Gastrocnemius medialis (tissue), 4 donors: ENCODE results near the gene NAV2. TPM values are rescaled to one million over a fixed set of nuclear protein-coding genes. Genes with fewer than 3 reads are reported as not detected.

Experiments
- ATAC-seq, 2 donors: fragments of 150-250 bp; one replicate each; pipeline ENCODE4 v1.9.1; 2016
- DNase-seq, 2 donors: peaks; one replicate each; pipeline ENCODE4 v3.0.0-alpha.2; 2019
- H3K27ac ChIP-seq, 4 donors: fragments of 200-600 bp; sonication (generic); 1 replicate in 1 of 4; 2 replicates in 3 of 4; pipeline ENCODE4 v1.5.1; 2016 to 2018; ENCODE audit warnings: mild to moderate bottlenecking in 2 of 4, moderate library complexity in 1 of 4
- H3K27me3 ChIP-seq, 3 donors: fragments of 200-600 bp; sonication (generic) in 2 of 3; 1 replicate in 1 of 3; 2 replicates in 2 of 3; pipeline versions ENCODE4 v1.5.1 to v1.6.0; 2016 to 2019; ENCODE audit warnings: mild to moderate bottlenecking in 1 of 3, moderate library complexity in 1 of 3
- H3K36me3 ChIP-seq, 2 donors: fragments of 200-600 bp; sonication (generic) in 1 of 2; one replicate each; pipeline ENCODE4 v1.5.1; 2017 to 2018
- H3K4me1 ChIP-seq, 2 donors: fragments of 200-600 bp; sonication (generic) in 1 of 2; one replicate each; pipeline ENCODE4 v1.5.1; 2016 to 2017; ENCODE audit warnings: mild to moderate bottlenecking in 2 of 2
- H3K4me3 ChIP-seq, 4 donors: fragments of 200-600 bp; sonication (generic) in 3 of 4; 1 replicate in 1 of 4; 2 replicates in 3 of 4; pipeline ENCODE4 v1.5.1; 2016 to 2019; ENCODE audit warnings: mild to moderate bottlenecking in 2 of 4
- H3K9me3 ChIP-seq, 3 donors: fragments of 200-600 bp; sonication (generic) in 2 of 3; 1 replicate in 1 of 3; 2 replicates in 2 of 3; pipeline ENCODE4 v1.5.1; 2016 to 2019
- CTCF ChIP-seq, 5 experiments: fragments of 450-650 bp in 3 of 5; fragments of 200-600 bp in 2 of 5; sonication (generic) in 2 of 5; IDR thresholded peaks in 4 of 5; conservative IDR thresholded peaks in 1 of 5; 1 replicate in 4 of 5; 2 replicates in 1 of 5; pipeline ENCODE4 v1.5.1; 2016 to 2019; ENCODE audit warnings: antibody characterized with exemption in 5 of 5, mild to moderate bottlenecking in 3 of 5, moderate library complexity in 3 of 5
- POLR2A ChIP-seq, 2 donors: fragments of 450-650 bp; IDR thresholded peaks; one replicate each; pipeline ENCODE4 v1.6.1; 2017; ENCODE audit warnings: antibody characterized with exemption in 2 of 2, mild to moderate bottlenecking in 2 of 2, moderate library complexity in 2 of 2
- in situ Hi-C, 4 donors: fragments of 200-750 bp; cut with MboI; loops; one replicate each; pipeline versions ENCODE4 v1.15.0 to v1.8.0; 2017; ENCODE audit warnings: low sequenced_read_pairs in 4 of 4
- intact Hi-C: fragments of 100-400 bp; cut with DNase I; formaldehyde crosslinking; loops from one replicate; pipeline ENCODE4 v1.15.1; 2023; ENCODE audit warnings: low total_unique reads
- total RNA-seq, 4 donors: library from RNA; depleted of rRNA; stranded (reverse); fragments of >200 nt; gene quantifications; one replicate each; pipeline versions ENCODE4 v1.1.0 to v1.2.3, GENCODE V29; 2016

Gene NAV2
- total RNA-seq, 4 donors from 2014 or later, result 3.2 to 7.7 (median 5.5) TPM

GRCh38 chr11:20014067-20014402 lies 301.4 kb downstream of the NAV2 start:
- no peak for TF ChIP-seq CTCF (IDR thresholded peaks at IDR 0.05 in 4 of 5, conservative IDR thresholded peaks at IDR 0.05 in 1 of 5)
- no peak for TF ChIP-seq POLR2A (IDR thresholded peaks at IDR 0.05)
- ATAC-seq (peak; percentile 24 to 36), DNase-seq (no peak)
- Histone ChIP-seq H3K27me3 (no peaks in the 10 kb centered on the region), H3K9me3 (no peaks in the 10 kb centered on the region), H3K4me3 (peak overlapping the region in 3 of 4 donors; percentile 8 to 14 (median 14)), H3K4me1 (peaks cover 10 to 12% of the 10 kb centered on the region in 2 donors), H3K36me3 (no peaks in the 10 kb centered on the region), H3K27ac (peak overlapping the region; percentile 35 to 68 (median 59))
- in situ Hi-C loops (no loop called here), intact Hi-C loops (loop anchor here (5.0 kb wide), 1 partner anchor 43 kb away; no protein-coding TSS in a partner anchor)

- no peak for ATAC-seq
- H3K27ac ChIP-seq, result no peak overlapping the region
- DNase-seq, result no peak
- in situ Hi-C loops, result no loop called here
- intact Hi-C loops, result no loop called here
- no peaks in the 10 kb centered on the region for H3K36me3 ChIP-seq
- TF ChIP-seq POLR2A (IDR thresholded peaks at IDR 0.05) (no peak), CTCF (IDR thresholded peaks at IDR 0.05 in 4 of 5, conservative IDR thresholded peaks at IDR 0.05 in 1 of 5) (no peak)
- no peak overlapping the region for H3K4me3 ChIP-seq
- no peaks in the 10 kb centered on the region for H3K9me3 ChIP-seq
- H3K4me1 ChIP-seq, result peaks cover 10 to 12% of the 10 kb centered on the region in 2 donors
- no peaks in the 10 kb centered on the region for H3K27me3 ChIP-seq
Observed at GRCh38 chr11:20015101-20015500, 302.5 kb downstream of the NAV2 start.

GRCh38 chr11:20015529-20016427 lies 303.1 kb downstream of the NAV2 start:
- no peak for TF ChIP-seq POLR2A (IDR thresholded peaks at IDR 0.05)
- TF ChIP-seq CTCF (IDR thresholded peaks at IDR 0.05 in 4 of 5, conservative IDR thresholded peaks at IDR 0.05 in 1 of 5), result no peak
- Histone ChIP-seq H3K9me3 (no peaks in the 10 kb centered on the region), H3K27me3 (no peaks in the 10 kb centered on the region), H3K27ac (no peak overlapping the region), H3K4me3 (no peak overlapping the region), H3K36me3 (no peaks in the 10 kb centered on the region), H3K4me1 (peaks cover 10 to 12% of the 10 kb centered on the region in 2 donors)
- ATAC-seq (no peak), DNase-seq (no peak)
- in situ Hi-C loops (no loop called here), intact Hi-C loops (no loop called here)

- Histone ChIP-seq H3K9me3 (no peaks in the 10 kb centered on the region), H3K36me3 (no peaks in the 10 kb centered on the region), H3K27me3 (no peaks in the 10 kb centered on the region), H3K4me3 (no peak overlapping the region), H3K4me1 (peaks cover 10 to 12% of the 10 kb centered on the region in 2 donors), H3K27ac (no peak overlapping the region)
- TF ChIP-seq CTCF (IDR thresholded peaks at IDR 0.05 in 4 of 5, conservative IDR thresholded peaks at IDR 0.05 in 1 of 5) (no peak), POLR2A (IDR thresholded peaks at IDR 0.05) (no peak)
- in situ Hi-C loops (no loop called here), intact Hi-C loops (no loop called here)
- no peak for DNase-seq
- no peak for ATAC-seq
Observed at GRCh38 chr11:20016526-20016925, 303.9 kb downstream of the NAV2 start.
